Chondrocyte (in vitro differentiated cells): Measurements from ENCODE around the gene SASH1. TPM values are rescaled to one million over a fixed set of nuclear protein-coding genes. Genes with fewer than 3 reads are reported as not detected.

Source experiments
- DNase-seq: peaks from one replicate; pipeline ENCODE4 v3.0.0; 2021; ENCODE audit warnings: mixed read lengths, low spot score
- H3K27ac Mint-ChIP-seq: one replicate; pipeline ENCODE4 v1.8.0; 2021; ENCODE audit warnings: mild to moderate bottlenecking, moderate library complexity, mixed read lengths; ENCODE audit not compliant: unreplicated experiment
- H3K27me3 Mint-ChIP-seq: 2 replicates; pipeline ENCODE4 v1.8.0; 2021; ENCODE audit warnings: low read depth, mixed read lengths
- H3K36me3 Mint-ChIP-seq: 2 replicates; pipeline ENCODE4 v1.8.0; 2021; ENCODE audit warnings: low read depth, mixed read lengths
- H3K4me1 Mint-ChIP-seq: 2 replicates; pipeline ENCODE4 v1.8.0; 2021; ENCODE audit warnings: low read depth, mild to moderate bottlenecking, mixed read lengths
- H3K4me3 Mint-ChIP-seq: one replicate; pipeline ENCODE4 v1.8.0; 2021; ENCODE audit warnings: mild to moderate bottlenecking, moderate library complexity, mixed read lengths; ENCODE audit not compliant: unreplicated experiment
- H3K9me3 Mint-ChIP-seq: 2 replicates; pipeline ENCODE4 v1.8.0; 2021; ENCODE audit warnings: low read depth, mixed read lengths
- total RNA-seq: library from RNA; stranded (reverse); gene quantifications from 3 replicates; pipeline ENCODE4 v1.2.1, GENCODE V29; 2021
- TF ChIP-seq, protein P1 (sequence below): fragments of 200-600 bp; sonication (generic); IDR thresholded peaks from 2 replicates; pipeline ENCODE4 v1.5.0; 2021; ENCODE audit warnings: antibody characterized with exemption, mild to moderate bottlenecking, moderate library complexity

Gene SASH1
- total RNA-seq, 1 donor from 2014 or later: 82.9 TPM

GRCh38 chr6:148565321-148565926 is 222.8 kb downstream of the SASH1 start:
- TF ChIP-seq, protein P1, sequence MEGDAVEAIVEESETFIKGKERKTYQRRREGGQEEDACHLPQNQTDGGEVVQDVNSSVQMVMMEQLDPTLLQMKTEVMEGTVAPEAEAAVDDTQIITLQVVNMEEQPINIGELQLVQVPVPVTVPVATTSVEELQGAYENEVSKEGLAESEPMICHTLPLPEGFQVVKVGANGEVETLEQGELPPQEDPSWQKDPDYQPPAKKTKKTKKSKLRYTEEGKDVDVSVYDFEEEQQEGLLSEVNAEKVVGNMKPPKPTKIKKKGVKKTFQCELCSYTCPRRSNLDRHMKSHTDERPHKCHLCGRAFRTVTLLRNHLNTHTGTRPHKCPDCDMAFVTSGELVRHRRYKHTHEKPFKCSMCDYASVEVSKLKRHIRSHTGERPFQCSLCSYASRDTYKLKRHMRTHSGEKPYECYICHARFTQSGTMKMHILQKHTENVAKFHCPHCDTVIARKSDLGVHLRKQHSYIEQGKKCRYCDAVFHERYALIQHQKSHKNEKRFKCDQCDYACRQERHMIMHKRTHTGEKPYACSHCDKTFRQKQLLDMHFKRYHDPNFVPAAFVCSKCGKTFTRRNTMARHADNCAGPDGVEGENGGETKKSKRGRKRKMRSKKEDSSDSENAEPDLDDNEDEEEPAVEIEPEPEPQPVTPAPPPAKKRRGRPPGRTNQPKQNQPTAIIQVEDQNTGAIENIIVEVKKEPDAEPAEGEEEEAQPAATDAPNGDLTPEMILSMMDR: no peak
- Mint-ChIP-seq H3K4me1 (peaks cover 25% of the 10 kb centered on the region), H3K36me3 (no peaks in the 10 kb centered on the region), H3K4me3 (peak overlapping the region; percentile 2), H3K9me3 (no peaks in the 10 kb centered on the region), H3K27ac (peak overlapping the region; percentile 88), H3K27me3 (no peaks in the 10 kb centered on the region)
- no peak for DNase-seq

DNA sequence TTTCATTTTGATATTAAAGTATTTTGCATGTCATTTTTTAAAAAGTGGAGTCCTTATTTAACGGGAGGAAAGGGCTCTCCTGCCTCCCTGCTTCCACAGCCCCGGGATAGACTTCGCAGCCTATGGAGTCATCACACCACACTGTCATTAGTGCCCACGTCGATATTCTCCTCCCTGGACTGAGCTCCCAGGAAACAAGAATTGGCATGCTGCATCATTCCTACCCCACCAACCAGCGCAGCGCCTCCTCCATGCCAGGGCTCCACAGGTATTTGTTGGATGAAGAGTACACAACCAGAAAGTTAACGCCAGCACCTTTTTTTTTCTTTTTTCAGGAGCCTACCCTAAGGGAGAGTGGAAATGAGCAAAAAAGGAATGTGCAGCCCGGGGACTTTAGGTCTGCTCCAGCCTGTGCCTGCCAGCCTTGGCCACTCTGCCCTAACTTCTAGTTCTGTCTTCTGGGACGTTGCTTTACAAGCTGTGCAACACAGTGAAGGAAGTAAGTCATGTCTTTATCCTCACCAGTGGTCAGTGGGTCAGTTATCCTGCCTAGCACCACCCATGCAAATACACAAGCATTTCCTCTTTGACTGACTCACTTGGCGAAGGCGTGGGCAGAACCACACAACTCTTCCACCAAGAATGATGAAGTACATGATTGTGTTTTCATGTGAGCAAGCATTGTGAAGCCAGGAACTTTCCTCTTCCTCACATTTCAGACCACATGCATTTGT is 223.5 kb downstream of the SASH1 start:
- Mint-ChIP-seq H3K36me3 (no peaks in the 10 kb centered on the region), H3K27me3 (no peaks in the 10 kb centered on the region), H3K4me1 (peaks cover 23% of the 10 kb centered on the region), H3K27ac (peak overlapping the region; percentile 88), H3K9me3 (no peaks in the 10 kb centered on the region), H3K4me3 (peak overlapping the region; percentile 2)
- TF ChIP-seq, protein P1: no peak
- no peak for DNase-seq

DNA sequence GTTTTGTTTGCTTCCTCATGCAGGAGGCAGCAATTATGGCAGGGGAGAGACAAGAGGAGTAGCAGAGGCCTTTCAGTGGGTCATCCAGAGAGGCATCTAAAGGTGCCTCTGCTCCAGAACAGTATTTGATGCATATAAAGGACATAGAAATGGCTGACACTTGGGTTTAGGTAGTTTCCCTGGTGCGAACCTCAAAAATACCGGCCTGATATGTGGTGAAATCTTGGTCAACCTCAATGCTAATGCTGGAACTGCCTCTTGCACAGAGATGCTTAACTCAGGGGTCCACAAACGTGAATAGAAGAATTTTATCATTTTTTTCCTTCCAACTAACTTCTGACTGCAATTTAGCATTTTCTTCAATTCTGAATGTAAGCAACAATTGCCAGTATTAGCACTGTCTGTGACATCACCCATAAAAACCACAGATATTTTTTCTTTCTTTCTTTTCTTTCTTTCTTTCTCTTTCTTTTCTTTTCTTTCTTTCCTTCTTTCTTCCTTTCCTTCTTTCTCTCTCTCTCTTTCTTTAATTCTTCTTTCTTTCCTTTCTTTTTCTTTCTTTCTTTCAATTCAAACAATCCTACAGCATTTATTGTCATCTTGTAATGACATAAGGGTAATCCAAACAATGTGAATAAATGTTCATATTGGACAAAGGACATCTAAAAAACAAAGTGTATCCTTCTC is 224.2 kb downstream of the SASH1 start:
- H3K27ac Mint-ChIP-seq: peak overlapping the region; percentile 88
- H3K4me3 Mint-ChIP-seq: no peak overlapping the region
- no peaks in the 10 kb centered on the region for H3K27me3 Mint-ChIP-seq
- TF ChIP-seq, protein P1: no peak
- DNase-seq: no peak
- H3K36me3 Mint-ChIP-seq: no peaks in the 10 kb centered on the region
- peaks cover 23% of the 10 kb centered on the region for H3K4me1 Mint-ChIP-seq
- no peaks in the 10 kb centered on the region for H3K9me3 Mint-ChIP-seq

DNA sequence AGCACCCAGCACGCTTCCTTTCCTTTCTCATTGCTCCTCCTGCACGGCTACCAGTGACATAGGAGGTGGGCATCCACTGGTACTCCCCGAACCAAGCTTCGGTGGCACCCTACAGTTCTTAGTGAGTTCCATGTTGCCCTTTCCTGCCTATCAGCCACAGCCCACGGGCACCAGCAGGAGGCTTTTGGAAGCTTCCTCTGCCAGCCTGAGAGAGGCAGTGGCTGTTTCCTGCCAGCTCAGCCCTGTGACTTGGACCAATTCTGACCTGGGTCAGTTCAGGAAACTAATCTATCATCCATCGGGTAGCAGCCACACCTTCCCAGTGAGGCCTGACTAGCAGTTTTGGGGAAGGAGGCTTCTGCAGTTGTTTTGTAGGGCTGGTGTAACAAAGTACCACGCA is 227.8 kb downstream of the SASH1 start:
- no peaks in the 10 kb centered on the region for H3K9me3 Mint-ChIP-seq
- TF ChIP-seq, protein P1: no peak
- peaks cover 19% of the 10 kb centered on the region for H3K4me1 Mint-ChIP-seq
- no peak for DNase-seq
- no peak overlapping the region for H3K27ac Mint-ChIP-seq
- no peaks in the 10 kb centered on the region for H3K27me3 Mint-ChIP-seq
- no peaks in the 10 kb centered on the region for H3K36me3 Mint-ChIP-seq
- H3K4me3 Mint-ChIP-seq: no peak overlapping the region

DNA sequence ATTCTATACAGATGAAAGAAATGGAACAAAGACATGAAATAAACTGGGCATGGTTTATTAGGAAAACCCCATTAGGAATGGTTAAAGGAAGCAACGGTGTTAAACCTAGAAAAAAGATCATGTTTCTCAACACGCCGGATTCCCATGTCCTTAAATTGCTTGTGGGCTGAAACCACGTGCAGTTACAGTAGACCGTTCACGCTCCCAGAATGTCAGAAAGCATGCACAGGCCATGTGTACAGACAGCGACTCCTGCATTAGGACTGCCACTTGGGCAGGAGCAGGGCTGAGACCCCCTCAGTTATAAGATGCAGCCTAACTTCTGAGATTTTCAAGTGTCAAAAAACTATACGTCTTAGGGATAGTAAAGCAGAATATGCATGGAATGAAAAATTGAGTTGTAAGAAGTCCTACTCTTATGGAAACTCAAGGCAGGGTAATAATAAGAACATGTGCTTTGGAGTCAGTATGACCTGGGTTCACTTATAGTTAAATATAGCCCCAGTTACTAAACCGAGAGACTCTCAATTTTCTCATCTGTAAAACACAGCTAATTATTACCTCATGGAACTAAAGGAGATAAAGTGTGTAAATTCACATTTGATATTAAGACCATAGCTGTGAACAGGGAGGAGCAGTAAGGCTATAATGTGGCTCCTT is 230.2 kb downstream of the SASH1 start:
- TF ChIP-seq, protein P1: no peak
- no peaks in the 10 kb centered on the region for H3K36me3 Mint-ChIP-seq
- no peaks in the 10 kb centered on the region for H3K27me3 Mint-ChIP-seq
- no peak for DNase-seq
- H3K27ac Mint-ChIP-seq: no peak overlapping the region
- H3K9me3 Mint-ChIP-seq: no peaks in the 10 kb centered on the region
- H3K4me1 Mint-ChIP-seq: no peaks in the 10 kb centered on the region
- no peak overlapping the region for H3K4me3 Mint-ChIP-seq
